ENCODE data around the gene PLA2G4F. TPM values are rescaled to one million over a fixed set of nuclear protein-coding genes. Genes with fewer than 3 reads are reported as not detected.

The PLA2G4F gene
- total RNA-seq, 1 donor from 2014 or later, result not detected

DNA sequence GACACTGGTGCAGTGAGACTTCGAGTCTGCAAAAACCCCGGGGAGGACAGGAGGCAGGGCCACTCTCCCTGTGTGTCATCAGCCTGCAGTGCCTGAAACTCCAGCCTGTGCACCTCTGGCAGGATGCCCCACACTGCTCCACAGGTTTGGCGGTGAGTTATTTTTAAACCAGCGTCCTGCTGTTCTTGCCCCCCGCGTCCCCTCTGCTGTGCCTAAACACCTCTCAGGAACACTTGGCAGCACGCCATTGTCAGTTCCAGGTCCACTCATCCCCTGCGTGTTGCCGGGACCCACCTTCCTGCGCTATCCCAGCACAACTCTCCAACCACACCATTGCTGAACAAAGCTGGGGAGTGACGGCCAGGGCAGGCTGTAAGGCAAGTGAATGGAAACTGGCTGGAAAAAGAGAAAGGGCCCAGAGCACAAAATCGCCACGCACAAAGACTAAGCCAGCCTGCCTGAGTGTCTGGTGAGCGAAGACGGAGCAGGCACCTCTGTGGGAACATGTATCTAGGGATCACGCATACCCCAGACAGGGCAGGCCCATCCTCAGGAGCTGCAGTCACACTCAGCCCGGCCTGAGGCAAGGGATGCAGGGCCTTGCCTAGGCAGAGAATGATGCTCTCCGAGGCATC, 3.1 kb upstream of the PLA2G4F start:
- Mint-ChIP-seq H3K36me3 (ENCODE audit: unreplicated experiment) (peaks cover 39% of the 10 kb centered on the region), H3K9me3 (ENCODE audit: unreplicated experiment) (no peaks in the 10 kb centered on the region), H3K4me3 (ENCODE audit: unreplicated experiment) (no peak overlapping the region), H3K27me3 (ENCODE audit: unreplicated experiment) (no peaks in the 10 kb centered on the region), H3K4me1 (ENCODE audit: unreplicated experiment) (peaks cover 3% of the 10 kb centered on the region), H3K27ac (ENCODE audit: unreplicated experiment) (no peak overlapping the region)
- TF ChIP-seq, protein P1, sequence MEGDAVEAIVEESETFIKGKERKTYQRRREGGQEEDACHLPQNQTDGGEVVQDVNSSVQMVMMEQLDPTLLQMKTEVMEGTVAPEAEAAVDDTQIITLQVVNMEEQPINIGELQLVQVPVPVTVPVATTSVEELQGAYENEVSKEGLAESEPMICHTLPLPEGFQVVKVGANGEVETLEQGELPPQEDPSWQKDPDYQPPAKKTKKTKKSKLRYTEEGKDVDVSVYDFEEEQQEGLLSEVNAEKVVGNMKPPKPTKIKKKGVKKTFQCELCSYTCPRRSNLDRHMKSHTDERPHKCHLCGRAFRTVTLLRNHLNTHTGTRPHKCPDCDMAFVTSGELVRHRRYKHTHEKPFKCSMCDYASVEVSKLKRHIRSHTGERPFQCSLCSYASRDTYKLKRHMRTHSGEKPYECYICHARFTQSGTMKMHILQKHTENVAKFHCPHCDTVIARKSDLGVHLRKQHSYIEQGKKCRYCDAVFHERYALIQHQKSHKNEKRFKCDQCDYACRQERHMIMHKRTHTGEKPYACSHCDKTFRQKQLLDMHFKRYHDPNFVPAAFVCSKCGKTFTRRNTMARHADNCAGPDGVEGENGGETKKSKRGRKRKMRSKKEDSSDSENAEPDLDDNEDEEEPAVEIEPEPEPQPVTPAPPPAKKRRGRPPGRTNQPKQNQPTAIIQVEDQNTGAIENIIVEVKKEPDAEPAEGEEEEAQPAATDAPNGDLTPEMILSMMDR (IDR thresholded peaks at IDR 0.05), result no peak
- no peak for DNase-seq (ENCODE audit: extremely low spot score, unreplicated experiment)

DNA sequence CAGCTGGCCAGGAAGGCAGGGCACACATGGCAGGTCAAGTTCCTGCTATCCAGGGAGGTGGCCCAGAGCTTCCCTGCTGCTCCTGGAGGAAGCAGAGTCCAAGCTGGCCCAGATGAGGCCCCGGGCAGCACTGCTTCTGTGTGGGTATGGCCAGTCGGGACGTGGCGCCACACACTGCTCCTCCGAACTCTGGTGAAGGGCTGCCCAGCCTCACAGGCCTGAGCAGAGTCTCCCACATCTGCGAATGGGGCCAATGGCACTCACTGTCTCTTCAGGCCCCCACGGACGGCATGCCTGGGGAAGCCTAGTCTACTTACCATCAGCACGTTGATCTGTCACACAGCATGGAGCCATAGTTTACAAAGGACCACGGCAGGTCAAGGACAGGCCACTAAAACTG, 2.5 kb upstream of the PLA2G4F start:
- H3K9me3 Mint-ChIP-seq (ENCODE audit: unreplicated experiment), result no peaks in the 10 kb centered on the region
- H3K4me3 Mint-ChIP-seq (ENCODE audit: unreplicated experiment), result no peak overlapping the region
- H3K27me3 Mint-ChIP-seq (ENCODE audit: unreplicated experiment), result no peaks in the 10 kb centered on the region
- DNase-seq (ENCODE audit: extremely low spot score, unreplicated experiment), result no peak
- peaks cover 3% of the 10 kb centered on the region for H3K4me1 Mint-ChIP-seq (ENCODE audit: unreplicated experiment)
- H3K36me3 Mint-ChIP-seq (ENCODE audit: unreplicated experiment), result peaks cover 36% of the 10 kb centered on the region
- TF ChIP-seq, protein P1 (IDR thresholded peaks at IDR 0.05), result no peak
- H3K27ac Mint-ChIP-seq (ENCODE audit: unreplicated experiment), result no peak overlapping the region

DNA sequence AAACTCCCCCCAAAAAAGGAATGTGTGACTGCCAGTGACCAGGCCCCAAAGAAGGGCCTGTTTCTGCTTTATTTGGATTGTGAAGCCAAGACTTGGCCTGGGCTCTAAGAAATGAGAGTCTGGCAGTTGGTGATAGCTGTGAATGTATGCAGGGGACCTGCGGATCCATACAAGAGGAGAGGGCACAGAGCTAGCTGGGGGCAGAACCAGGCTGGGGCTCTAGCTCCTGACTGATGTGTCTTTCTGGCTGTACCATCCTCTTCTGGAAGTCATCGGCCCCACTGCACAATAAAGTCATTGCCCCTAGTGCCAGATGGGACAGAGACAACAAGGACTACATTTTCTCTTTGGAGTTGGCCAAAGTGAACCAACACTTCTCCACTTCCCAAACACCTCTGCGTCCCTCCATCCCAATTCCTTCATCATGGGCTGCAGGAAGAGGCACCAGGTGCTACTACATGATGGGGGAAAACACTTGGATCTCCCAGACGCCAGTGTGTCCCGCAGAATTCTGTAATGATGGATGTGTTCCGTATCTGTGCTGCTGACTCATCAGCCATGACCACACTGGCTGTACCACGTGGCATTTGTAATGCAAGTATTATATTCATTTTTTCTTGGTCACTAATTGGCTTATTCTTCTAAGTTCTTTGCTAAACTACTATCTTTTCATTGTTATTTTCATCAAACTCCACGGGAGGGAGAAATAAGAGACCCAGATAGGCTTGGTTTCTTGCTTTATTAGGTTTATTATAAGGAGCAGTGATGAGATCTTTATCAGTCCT, 1.7 kb upstream of the PLA2G4F start:
- DNase-seq (ENCODE audit: extremely low spot score, unreplicated experiment), result no peak

DNA sequence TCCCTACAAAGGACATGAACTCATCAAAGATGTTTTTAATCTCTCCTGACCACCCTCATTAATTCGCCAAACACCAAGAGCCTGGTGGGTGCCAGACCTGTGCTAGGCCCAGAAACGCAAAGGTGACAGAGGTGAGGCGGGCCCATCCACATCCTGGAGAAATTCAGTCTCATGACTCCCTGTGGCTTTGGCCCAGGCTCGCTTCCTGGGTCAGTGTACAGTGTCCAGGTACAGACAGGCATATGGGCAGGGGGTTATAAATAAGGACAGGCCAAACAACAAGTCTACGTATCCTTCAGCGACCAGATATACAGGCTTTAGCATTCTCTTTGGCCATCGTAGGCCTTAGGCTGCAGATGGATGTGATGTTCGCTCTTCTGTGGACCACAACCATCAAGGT, 945 bp upstream of the PLA2G4F start:
- DNase-seq (ENCODE audit: extremely low spot score, unreplicated experiment), result no peak
- no peak overlapping the region for H3K27ac Mint-ChIP-seq (ENCODE audit: unreplicated experiment)
- TF ChIP-seq, protein P1 (IDR thresholded peaks at IDR 0.05), result no peak
- no peaks in the 10 kb centered on the region for H3K27me3 Mint-ChIP-seq (ENCODE audit: unreplicated experiment)
- H3K9me3 Mint-ChIP-seq (ENCODE audit: unreplicated experiment), result no peaks in the 10 kb centered on the region
- H3K36me3 Mint-ChIP-seq (ENCODE audit: unreplicated experiment), result peaks cover 21% of the 10 kb centered on the region
- H3K4me3 Mint-ChIP-seq (ENCODE audit: unreplicated experiment), result no peak overlapping the region
- H3K4me1 Mint-ChIP-seq (ENCODE audit: unreplicated experiment), result peaks cover 3% of the 10 kb centered on the region

More for the DNA sequence above, 1.7 kb upstream of the PLA2G4F start:
- TF ChIP-seq, protein P1 (IDR thresholded peaks at IDR 0.05), result no peak
- Mint-ChIP-seq H3K4me1 (ENCODE audit: unreplicated experiment) (peaks cover 3% of the 10 kb centered on the region), H3K27ac (ENCODE audit: unreplicated experiment) (no peak overlapping the region), H3K36me3 (ENCODE audit: unreplicated experiment) (peaks cover 28% of the 10 kb centered on the region), H3K27me3 (ENCODE audit: unreplicated experiment) (no peaks in the 10 kb centered on the region), H3K9me3 (ENCODE audit: unreplicated experiment) (no peaks in the 10 kb centered on the region), H3K4me3 (ENCODE audit: unreplicated experiment) (no peak overlapping the region)

DNA sequence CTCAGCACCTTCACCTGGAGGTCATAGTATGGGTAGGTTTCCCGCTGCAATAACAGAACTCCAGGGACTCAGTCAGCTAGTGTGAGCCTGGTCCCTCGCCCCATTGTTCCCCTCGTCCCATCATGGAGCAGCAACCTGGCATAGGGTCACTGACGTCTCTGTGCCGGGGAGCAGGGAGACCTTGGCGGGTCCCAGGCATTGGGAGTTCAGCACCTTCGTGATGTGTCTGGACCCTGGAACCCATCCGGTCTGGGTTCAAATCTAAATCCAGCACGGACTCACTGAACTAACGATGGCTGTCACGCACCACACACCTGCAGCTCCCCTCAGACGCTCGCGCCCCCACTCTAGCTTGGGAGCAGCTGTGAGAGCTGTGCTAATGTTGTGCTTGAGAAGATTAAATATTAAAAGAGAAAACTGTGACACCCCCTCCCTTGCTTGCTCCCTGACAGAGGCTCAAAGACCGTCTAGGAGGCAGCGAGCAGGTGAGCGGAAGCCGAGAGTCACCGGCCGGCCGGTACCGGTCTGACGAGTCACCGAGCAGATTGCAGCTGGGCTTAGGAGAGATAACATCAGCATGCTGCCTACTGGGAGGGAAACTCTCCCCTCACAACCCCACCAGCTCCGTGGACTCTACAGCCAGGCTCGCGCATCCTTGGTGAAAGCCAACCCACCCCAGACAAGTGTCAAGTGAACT, 742 bp downstream of the PLA2G4F start:
- H3K9me3 Mint-ChIP-seq (ENCODE audit: unreplicated experiment), result no peaks in the 10 kb centered on the region
- peaks cover 9% of the 10 kb centered on the region for H3K36me3 Mint-ChIP-seq (ENCODE audit: unreplicated experiment)
- no peaks in the 10 kb centered on the region for H3K27me3 Mint-ChIP-seq (ENCODE audit: unreplicated experiment)
- peaks cover 3% of the 10 kb centered on the region for H3K4me1 Mint-ChIP-seq (ENCODE audit: unreplicated experiment)
- no peak overlapping the region for H3K4me3 Mint-ChIP-seq (ENCODE audit: unreplicated experiment)
- TF ChIP-seq, protein P1 (IDR thresholded peaks at IDR 0.05), result no peak
- no peak overlapping the region for H3K27ac Mint-ChIP-seq (ENCODE audit: unreplicated experiment)
- no peak for DNase-seq (ENCODE audit: extremely low spot score, unreplicated experiment)
